Esophagus (tissue), 2 donors: ENCODE measurements around the gene KCNK18. TPM values are rescaled to one million over a fixed set of nuclear protein-coding genes. Genes with fewer than 3 reads are reported as not detected.
"Not testable (repeated sequence)": the region's sequence is repeated elsewhere in the genome, so short reads cannot be mapped to it uniquely, and the experiment has no call there.

Experiments
- H3K27ac ChIP-seq, 2 donors: one replicate each; pipeline ENCODE4 v1.5.1; 2013; ENCODE audit warnings: low read depth in 2 of 2, mild to moderate bottlenecking in 2 of 2, inconsistent platforms in 1 of 2, low read length in 1 of 2, moderate library complexity in 1 of 2
- H3K27me3 ChIP-seq, 2 donors: one replicate each; pipeline ENCODE4 v1.6.1; 2013; ENCODE audit warnings: low read length in 2 of 2, control low read depth in 1 of 2, mild to moderate bottlenecking in 1 of 2; ENCODE audit not compliant: insufficient read depth in 2 of 2, control insufficient read depth in 1 of 2
- H3K36me3 ChIP-seq, 2 donors: one replicate each; pipeline ENCODE4 v1.6.1; 2013; ENCODE audit warnings: low read length in 1 of 2; ENCODE audit not compliant: control insufficient read depth in 2 of 2, insufficient read depth in 2 of 2
- H3K4me1 ChIP-seq, 2 donors: one replicate each; pipeline ENCODE4 v1.6.1; 2013; ENCODE audit warnings: low read length in 1 of 2; ENCODE audit not compliant: control insufficient read depth in 2 of 2, insufficient read depth in 2 of 2
- H3K4me3 ChIP-seq, 2 donors: one replicate each; pipeline ENCODE4 v1.5.1; 2013; ENCODE audit warnings: low read length in 2 of 2, mild to moderate bottlenecking in 2 of 2, low read depth in 1 of 2, moderate library complexity in 1 of 2
- H3K9me3 ChIP-seq, 2 donors: one replicate each; pipeline ENCODE4 v1.6.1; 2013; ENCODE audit warnings: mild to moderate bottlenecking in 2 of 2, low read depth in 1 of 2, low read length in 1 of 2, moderate library complexity in 1 of 2; ENCODE audit not compliant: control insufficient read depth in 2 of 2, insufficient read depth in 1 of 2
- WGBS, 2 donors: extraction: QIAGEN DNeasy Blood & Tissue Kit; methylation state at CpG; one replicate each; pipeline ENCODE4 v1.1.7; 2013; 5-methylcytosine and 5-hydroxymethylcytosine counted together
- polyA plus RNA-seq, 2 donors: library from polyadenylated mRNA; stranded (reverse); fragments of 200-250 nt; gene quantifications; one replicate each; pipeline ENCODE4 v1.2.3, GENCODE V29; 2013
- donor health status: healthy with polysubstance abuse.
- donor health status: Bipolar disorder and iron deficiency.

The KCNK18 gene
- polyA plus RNA-seq, 2 donors = not detected

DNA sequence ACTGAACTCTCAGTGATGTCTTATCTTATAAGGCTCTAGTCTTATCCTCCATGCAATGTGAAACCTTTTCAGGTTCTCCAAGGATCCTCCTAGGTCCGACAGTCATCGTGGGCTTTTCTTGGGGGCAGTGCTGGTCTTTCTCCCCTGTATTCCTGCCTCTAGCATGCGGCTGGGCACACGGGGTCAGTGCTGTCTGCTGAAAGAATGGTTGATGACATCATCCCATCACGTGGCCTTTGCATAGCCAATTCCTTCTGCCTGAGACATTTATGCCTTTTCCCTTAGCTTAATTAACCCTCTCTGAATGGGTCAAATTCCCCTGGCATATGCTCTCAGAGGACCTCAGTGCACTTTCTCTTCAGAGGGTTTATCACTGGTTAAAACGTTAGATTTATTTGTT lies 27.0 kb upstream of the KCNK18 start:
- Histone ChIP-seq H3K4me1 (peaks cover 8 to 21% of the 10 kb centered on the region in 2 donors), H3K36me3 (no peaks in the 10 kb centered on the region), H3K9me3 (peaks cover 0 to 1% of the 10 kb centered on the region in 2 donors), H3K27me3 (peaks cover 0 to 27% of the 10 kb centered on the region in 2 donors), H3K27ac (no peak overlapping the region), H3K4me3 (no peak overlapping the region)
- WGBS, 2 donors = 13% methylated on average over 6 of the region's 6 CpGs

GRCh38 chr10:117174439-117175214 lies 22.7 kb upstream of the KCNK18 start:
- peak overlapping the region; percentile 42 to 45 for H3K4me3 ChIP-seq
- no peaks in the 10 kb centered on the region for H3K36me3 ChIP-seq
- peaks cover 6 to 7% of the 10 kb centered on the region in 2 donors for H3K4me1 ChIP-seq
- WGBS, 2 donors = 9 to 10% methylated on average over 16 of the region's 16 CpGs
- no peak overlapping the region for H3K27ac ChIP-seq
- peaks cover 0 to 3% of the 10 kb centered on the region in 2 donors for H3K27me3 ChIP-seq
- H3K9me3 ChIP-seq = no peaks in the 10 kb centered on the region

DNA sequence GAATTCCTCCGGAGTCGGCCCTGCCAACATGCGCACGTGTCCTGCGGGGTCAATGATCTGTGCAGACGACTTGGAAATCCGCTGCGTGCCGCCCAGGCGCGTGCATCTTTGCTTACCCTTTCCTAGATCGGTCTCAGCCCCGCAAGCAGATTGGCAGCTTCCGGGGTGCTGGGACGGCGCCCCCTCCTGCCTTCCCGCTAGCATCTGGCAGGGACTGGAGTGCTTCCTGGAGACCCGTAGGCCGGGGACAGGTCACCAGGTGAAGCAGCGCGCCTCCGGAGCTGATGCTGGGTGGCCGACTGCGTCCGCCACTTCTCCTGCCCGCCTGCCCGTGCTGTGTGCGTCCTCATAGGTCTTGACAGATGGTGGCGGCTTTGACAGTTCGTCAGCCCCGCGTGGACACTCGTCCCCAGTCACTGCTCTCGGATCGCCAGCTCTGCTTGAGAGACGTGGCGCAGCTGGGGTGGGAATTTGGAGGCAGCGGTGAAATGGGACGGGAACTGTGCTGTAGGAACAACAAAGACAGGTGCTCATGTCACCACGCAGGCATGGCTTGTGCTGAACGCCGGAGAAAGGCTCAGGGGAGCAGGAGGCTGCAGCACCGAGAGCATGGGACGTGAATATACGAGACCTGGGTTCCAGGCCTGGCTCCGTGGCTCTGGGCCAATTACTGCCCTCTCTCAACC lies 21.9 kb upstream of the KCNK18 start:
- no peaks in the 10 kb centered on the region for H3K9me3 ChIP-seq
- no peaks in the 10 kb centered on the region for H3K36me3 ChIP-seq
- H3K4me1 ChIP-seq = peaks cover 6 to 7% of the 10 kb centered on the region in 2 donors
- 1 to 3% methylated on average over 46 of the region's 46 CpGs for WGBS, 2 donors
- H3K4me3 ChIP-seq = peak overlapping the region; percentile 42 to 45
- H3K27me3 ChIP-seq = no peaks in the 10 kb centered on the region
- no peak overlapping the region for H3K27ac ChIP-seq

GRCh38 chr10:117175901-117176534 lies 21.3 kb upstream of the KCNK18 start:
- Histone ChIP-seq H3K4me1 (peaks cover 6 to 7% of the 10 kb centered on the region in 2 donors), H3K27me3 (no peaks in the 10 kb centered on the region), H3K4me3 (peak overlapping the region in 1 of 2 donors; percentile 45), H3K36me3 (no peaks in the 10 kb centered on the region), H3K27ac (no peak overlapping the region), H3K9me3 (no peaks in the 10 kb centered on the region)
- 22 to 26% methylated on average over 12 of the region's 12 CpGs for WGBS, 2 donors

DNA sequence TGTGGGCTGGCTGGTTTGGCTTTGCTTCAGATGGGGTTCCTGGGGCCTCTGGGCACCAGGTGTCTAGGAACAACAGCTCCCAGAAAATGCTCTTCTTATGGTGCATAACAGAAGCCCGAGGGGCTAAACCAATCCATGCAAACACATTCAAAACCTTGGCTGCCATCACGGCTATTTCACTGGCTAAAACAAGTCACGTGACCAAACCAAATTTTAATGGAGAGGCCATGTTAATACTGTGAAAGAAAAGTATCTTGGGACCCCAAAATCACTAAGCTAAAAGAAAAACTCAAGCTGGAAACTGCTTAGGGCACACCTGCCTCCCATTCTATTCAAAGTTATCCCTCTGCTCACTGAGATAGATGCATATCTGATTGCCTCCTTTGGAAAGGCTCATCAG lies 19.1 kb upstream of the KCNK18 start:
- no peaks in the 10 kb centered on the region for H3K27me3 ChIP-seq
- H3K4me1 ChIP-seq = peaks cover 6 to 7% of the 10 kb centered on the region in 2 donors
- WGBS, 2 donors = 72 to 76% methylated on average over 3 of the region's 3 CpGs
- H3K27ac ChIP-seq = no peak overlapping the region
- H3K36me3 ChIP-seq = no peaks in the 10 kb centered on the region
- no peak overlapping the region for H3K4me3 ChIP-seq
- no peaks in the 10 kb centered on the region for H3K9me3 ChIP-seq

DNA sequence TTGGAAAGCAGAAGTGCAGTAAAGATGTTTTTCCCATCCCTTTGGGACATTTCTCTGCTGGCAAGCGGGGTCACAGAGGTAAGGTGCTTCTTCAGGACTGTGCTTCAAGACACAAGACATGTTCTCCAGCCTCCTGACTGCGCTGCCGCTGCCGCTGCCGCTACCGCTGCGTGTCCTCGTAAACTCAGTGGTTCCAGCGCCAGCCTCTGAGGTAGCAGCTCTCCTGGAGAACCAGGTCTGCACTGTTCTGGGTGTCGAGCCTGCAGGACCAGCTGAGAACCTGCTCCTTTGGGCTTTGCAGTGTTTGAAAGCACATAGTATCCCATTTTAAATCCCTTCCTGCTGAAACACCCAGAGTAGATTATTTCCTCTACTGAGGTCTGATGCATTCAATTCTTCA lies 13.0 kb upstream of the KCNK18 start:
- H3K9me3 ChIP-seq = no peaks in the 10 kb centered on the region
- no peaks in the 10 kb centered on the region for H3K36me3 ChIP-seq
- H3K4me3 ChIP-seq = no peak overlapping the region
- peaks cover 0 to 2% of the 10 kb centered on the region in 2 donors for H3K4me1 ChIP-seq
- 88 to 91% methylated on average over 10 of the region's 10 CpGs for WGBS, 2 donors
- H3K27me3 ChIP-seq = no peaks in the 10 kb centered on the region
- no peak overlapping the region for H3K27ac ChIP-seq

GRCh38 chr10:117184821-117185220 lies 12.5 kb upstream of the KCNK18 start:
- Histone ChIP-seq H3K4me1 (peaks cover 0 to 2% of the 10 kb centered on the region in 2 donors), H3K27me3 (no peaks in the 10 kb centered on the region)
- WGBS, 2 donors = 57 to 75% methylated on average over 3 of the region's 3 CpGs

GRCh38 chr10:117185817-117186216 lies 11.5 kb upstream of the KCNK18 start:
- not testable (repeated sequence) for H3K4me1 ChIP-seq, H3K9me3 ChIP-seq, H3K36me3 ChIP-seq, H3K27ac ChIP-seq, H3K4me3 ChIP-seq, H3K27me3 ChIP-seq
- 91 to 92% methylated on average over 4 of the region's 4 CpGs for WGBS, 2 donors

More at GRCh38 chr10:117184821-117185220, 12.5 kb upstream of the KCNK18 start:
- Histone ChIP-seq H3K4me3 (no peak overlapping the region), H3K36me3 (no peaks in the 10 kb centered on the region), H3K27ac (no peak overlapping the region), H3K9me3 (no peaks in the 10 kb centered on the region)

DNA sequence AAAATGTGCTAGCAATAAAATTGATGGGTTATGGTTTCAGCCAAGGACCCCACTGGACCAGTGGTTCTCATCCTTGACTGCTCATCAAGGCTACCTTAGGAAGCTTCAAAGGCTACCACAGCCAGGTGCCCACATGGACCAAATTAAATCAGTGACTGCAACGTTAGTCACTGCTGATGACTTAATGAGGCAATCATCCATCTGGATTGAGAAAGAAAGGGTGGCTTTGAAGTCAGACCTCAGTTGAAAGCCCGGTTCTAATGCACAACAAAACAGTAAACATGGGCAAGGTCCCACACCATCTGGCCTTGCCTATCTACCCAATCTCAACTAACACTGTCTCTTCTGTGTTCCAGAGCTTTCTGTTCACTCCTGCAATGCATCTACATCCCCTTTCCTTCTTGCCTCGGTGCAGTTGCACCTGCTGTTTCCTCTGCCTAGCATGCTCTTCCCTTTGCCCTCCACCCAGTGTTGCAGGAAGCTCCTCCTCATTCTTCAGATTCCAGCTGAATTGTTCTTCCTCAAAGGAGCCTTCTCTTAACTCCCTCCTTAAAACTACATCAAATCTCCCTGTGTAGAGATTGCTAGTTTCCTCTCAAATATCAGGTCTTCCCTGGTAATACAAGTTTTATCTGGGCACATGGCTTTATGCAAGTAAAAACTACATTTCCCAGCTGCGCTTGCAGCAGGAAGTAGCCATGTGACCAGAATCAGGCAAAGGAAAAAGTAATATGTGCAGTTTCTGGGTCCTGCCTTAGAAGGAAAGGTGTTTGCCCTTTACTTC lies 10.3 kb upstream of the KCNK18 start:
- H3K4me1 ChIP-seq = peaks cover 0 to 2% of the 10 kb centered on the region in 2 donors
- H3K4me3 ChIP-seq = no peak overlapping the region
- H3K9me3 ChIP-seq = no peaks in the 10 kb centered on the region
- WGBS, 2 donors = 48 to 55% methylated on average over 4 of the region's 4 CpGs
- H3K36me3 ChIP-seq = no peaks in the 10 kb centered on the region
- no peaks in the 10 kb centered on the region for H3K27me3 ChIP-seq
- H3K27ac ChIP-seq = no peak overlapping the region
